Adrenal gland (tissue), 12 donors: ENCODE measurements around the gene NREP. TPM values are rescaled to one million over a fixed set of nuclear protein-coding genes. Genes with fewer than 3 reads are reported as not detected.

Source experiments
- DNase-seq, 7 donors: peaks; one replicate each; pipeline ENCODE4 v3.0.0-alpha.2; 2019 to 2020
- H3K27ac ChIP-seq, 5 donors: fragments of 200-600 bp; sonication (generic) in 4 of 5; 1 replicate in 3 of 5; 2 replicates in 2 of 5; pipeline versions ENCODE4 v1.5.1 to v1.8.0; 2016 to 2020; ENCODE audit warnings: mild to moderate bottlenecking in 1 of 5
- H3K27me3 ChIP-seq: fragments of 200-600 bp; 2 replicates; pipeline ENCODE4 v1.8.0; 2021
- H3K36me3 ChIP-seq, 2 donors: fragments of 200-600 bp; replicated peaks in 1 of 2; 1 replicate in 1 of 2; 2 replicates in 1 of 2; pipeline versions ENCODE4 v1.5.1 to v1.8.0; 2018 to 2022
- H3K4me1 ChIP-seq, 2 donors: fragments of 200-600 bp; replicated peaks in 1 of 2; 1 replicate in 1 of 2; 2 replicates in 1 of 2; pipeline versions ENCODE4 v1.5.1 to v1.8.0; 2018 to 2021
- H3K4me3 ChIP-seq, 4 donors: fragments of 200-600 bp; sonication (generic) in 3 of 4; one replicate each; pipeline ENCODE4 v1.5.1; 2016 to 2018
- H3K9me3 ChIP-seq, 3 donors: fragments of 200-600 bp; sonication (generic) in 1 of 3; replicated peaks in 1 of 3; 1 replicate in 2 of 3; 2 replicates in 1 of 3; pipeline versions ENCODE4 v1.5.1 to v1.8.0; 2016 to 2021
- POLR2A ChIP-seq, 2 donors: fragments of 450-650 bp; IDR thresholded peaks; one replicate each; pipeline ENCODE4 v1.6.1; 2017; ENCODE audit warnings: antibody characterized with exemption in 2 of 2, mild to moderate bottlenecking in 2 of 2, moderate library complexity in 1 of 2
- WGBS, 4 donors: extraction: QIAGEN DNeasy Blood & Tissue Kit in 2 of 4; methylation state at CpG; one replicate each; pipeline versions ENCODE4 v1.1.5 to v1.1.7; 2013 to 2017; 5-methylcytosine and 5-hydroxymethylcytosine counted together
- intact Hi-C, 2 donors: fragments of 100-400 bp; cut with DNase I; formaldehyde crosslinking; loops; one replicate each; pipeline versions ENCODE4 v1.14.1 to v1.15.0; 2022 to 2023
- polyA plus RNA-seq, 3 donors: library from polyadenylated mRNA; stranded (reverse); fragments of 200-250 nt in 2 of 3; fragments of 350-450 nt in 1 of 3; fragmentation: Illumina TruSeq in 1 of 3; extraction: RNeasy Lipid Tissue Mini Kit (QIAGEN cat#74804) in 1 of 3; gene quantifications; one replicate each; pipeline ENCODE4 v1.2.3, GENCODE V29; 2013 to 2014
- total RNA-seq, 9 donors: library from RNA; depleted of rRNA in 4 of 9; stranded (reverse); fragments of >200 nt in 4 of 9; fragments of 120-200 nt in 1 of 9; fragmentation: NEBNext Ultra II Directional in 1 of 9; extraction: Animal tissue kit (Norgen Biotek cat#: 25700) in 1 of 9; gene quantifications; one replicate each; pipeline versions ENCODE4 v1.1.0 to v1.2.4, GENCODE V29; 2013 to 2023
- TF ChIP-seq, protein P1 (sequence below), 6 experiments: fragments of 450-650 bp in 4 of 6; fragments of 200-600 bp in 2 of 6; sonication (generic) in 1 of 6; IDR thresholded peaks; 1 replicate in 5 of 6; 2 replicates in 1 of 6; pipeline versions ENCODE4 v1.5.1 to v1.8.0; 2016 to 2021; ENCODE audit warnings: antibody characterized with exemption in 6 of 6, mild to moderate bottlenecking in 2 of 6, moderate library complexity in 1 of 6
- donor health status: healthy with polysubstance abuse.
- donor health status: Bipolar disorder and iron deficiency.
- donor health status: DM: yes; HTN: yes; CAD: no.
- donor health status: DM: no; HTN: no; CAD: no.
- donor health status: DM: no; HTN: no; CAD: no.
- donor health status: DM: yes; HTN: yes; CAD: no.

Gene NREP
- total and polyA plus RNA-seq, 12 donors, result 11.4 to 247 (median 52.8) TPM

DNA sequence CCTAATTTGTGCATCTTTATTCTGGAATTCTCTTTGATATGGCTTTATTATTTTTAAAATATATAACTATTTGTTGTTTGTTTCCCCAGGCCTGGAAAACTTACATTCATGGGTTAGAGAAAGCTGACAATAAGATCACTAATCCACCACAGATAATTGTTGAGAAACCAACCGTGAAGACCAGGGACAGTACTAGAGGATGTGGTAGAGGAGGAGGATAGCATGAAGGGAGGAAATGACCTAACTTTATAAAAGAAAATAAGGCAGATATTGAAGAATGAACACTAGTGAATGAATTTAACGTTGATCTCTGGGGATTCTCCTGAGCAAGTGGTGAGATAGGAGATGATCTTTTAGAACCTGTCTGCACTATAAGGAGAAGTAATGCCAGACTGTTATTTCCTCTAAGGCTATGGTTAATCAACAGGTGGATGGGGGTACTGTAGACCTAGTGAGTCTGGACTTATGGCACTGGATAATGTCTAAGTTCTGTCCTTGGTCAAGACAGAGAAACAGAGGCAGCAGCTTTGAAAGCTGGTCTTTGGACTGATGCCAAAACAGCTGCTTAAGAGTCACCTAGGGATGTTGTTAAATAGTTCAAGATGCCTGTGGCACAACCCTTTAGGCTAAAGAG lies 52.4 kb downstream of the NREP start:
- TF ChIP-seq POLR2A (IDR thresholded peaks at IDR 0.05), result no peak
- TF ChIP-seq, protein P1, sequence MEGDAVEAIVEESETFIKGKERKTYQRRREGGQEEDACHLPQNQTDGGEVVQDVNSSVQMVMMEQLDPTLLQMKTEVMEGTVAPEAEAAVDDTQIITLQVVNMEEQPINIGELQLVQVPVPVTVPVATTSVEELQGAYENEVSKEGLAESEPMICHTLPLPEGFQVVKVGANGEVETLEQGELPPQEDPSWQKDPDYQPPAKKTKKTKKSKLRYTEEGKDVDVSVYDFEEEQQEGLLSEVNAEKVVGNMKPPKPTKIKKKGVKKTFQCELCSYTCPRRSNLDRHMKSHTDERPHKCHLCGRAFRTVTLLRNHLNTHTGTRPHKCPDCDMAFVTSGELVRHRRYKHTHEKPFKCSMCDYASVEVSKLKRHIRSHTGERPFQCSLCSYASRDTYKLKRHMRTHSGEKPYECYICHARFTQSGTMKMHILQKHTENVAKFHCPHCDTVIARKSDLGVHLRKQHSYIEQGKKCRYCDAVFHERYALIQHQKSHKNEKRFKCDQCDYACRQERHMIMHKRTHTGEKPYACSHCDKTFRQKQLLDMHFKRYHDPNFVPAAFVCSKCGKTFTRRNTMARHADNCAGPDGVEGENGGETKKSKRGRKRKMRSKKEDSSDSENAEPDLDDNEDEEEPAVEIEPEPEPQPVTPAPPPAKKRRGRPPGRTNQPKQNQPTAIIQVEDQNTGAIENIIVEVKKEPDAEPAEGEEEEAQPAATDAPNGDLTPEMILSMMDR (IDR thresholded peaks at IDR 0.05), result no peak
- H3K4me1 ChIP-seq, result peaks cover 10 to 11% of the 10 kb centered on the region in 2 donors
- H3K27ac ChIP-seq, result no peak overlapping the region
- DNase-seq, result no peak
- H3K9me3 ChIP-seq, result no peaks in the 10 kb centered on the region
- H3K4me3 ChIP-seq, result no peak overlapping the region
- H3K27me3 ChIP-seq, result no peaks in the 10 kb centered on the region
- H3K36me3 ChIP-seq, result no peaks in the 10 kb centered on the region
- 44 to 85% (median 45%) methylated on average over 2 of the region's 2 CpGs for WGBS, 4 donors
- intact Hi-C loops, result no loop called here

DNA sequence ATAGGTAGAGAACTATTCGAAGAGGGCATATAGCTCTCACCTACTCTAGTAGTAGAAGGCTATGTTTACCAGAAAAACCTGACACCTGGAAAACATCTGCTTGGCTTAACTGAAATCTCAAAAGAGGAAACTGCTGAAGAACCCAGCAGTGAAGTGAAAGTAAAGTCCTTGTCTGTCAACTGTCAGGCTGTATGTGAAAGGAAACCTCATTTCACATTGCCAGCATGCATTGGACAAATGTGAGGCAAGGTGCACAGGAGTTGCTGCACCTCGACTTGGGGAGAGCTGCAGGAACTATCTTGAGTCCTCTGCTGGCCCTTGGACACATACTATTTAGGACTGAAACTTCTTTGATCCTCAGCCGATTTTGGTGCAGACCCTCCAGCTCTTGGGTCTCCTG lies 53.3 kb downstream of the NREP start:
- no peak overlapping the region for H3K4me3 ChIP-seq

GRCh38 chr5:111699976-111700375 lies 57.0 kb downstream of the NREP start:
- 64 to 88% (median 82%) methylated on average over 5 to 6 of the region's 6 CpGs for WGBS, 4 donors

More for the DNA sequence above, 53.3 kb downstream of the NREP start:
- no peak for TF ChIP-seq POLR2A (IDR thresholded peaks at IDR 0.05)
- TF ChIP-seq, protein P1 (IDR thresholded peaks at IDR 0.05), result no peak
- 70 to 85% (median 80%) methylated on average over 2 to 3 of the region's 3 CpGs for WGBS, 4 donors
- no peak for DNase-seq
- Histone ChIP-seq H3K27ac (no peak overlapping the region), H3K27me3 (no peaks in the 10 kb centered on the region), H3K9me3 (no peaks in the 10 kb centered on the region), H3K36me3 (no peaks in the 10 kb centered on the region), H3K4me1 (peaks cover 10 to 11% of the 10 kb centered on the region in 2 donors)
- intact Hi-C loops, result no loop called here

DNA sequence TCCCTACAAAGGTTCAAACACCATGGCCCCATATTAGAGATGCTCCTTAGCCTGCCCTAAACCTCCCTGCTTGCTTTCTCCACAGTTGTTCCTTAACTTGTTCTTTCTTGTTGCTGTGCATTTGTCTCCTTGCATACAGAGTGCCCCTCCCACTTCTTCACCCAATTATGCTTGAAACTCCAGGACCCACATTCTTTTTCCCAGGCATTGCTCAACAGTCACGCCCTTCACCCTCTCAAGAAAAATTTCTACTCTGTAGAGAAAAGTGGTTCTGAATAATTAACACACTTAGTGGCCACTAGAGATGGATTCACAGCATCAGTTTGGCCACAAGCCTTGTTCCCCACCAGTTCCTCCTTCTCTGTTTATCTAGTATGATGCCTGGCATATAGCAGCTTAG lies 57.7 kb downstream of the NREP start:
- H3K9me3 ChIP-seq, result no peaks in the 10 kb centered on the region
- no peak for DNase-seq
- TF ChIP-seq, protein P1 (IDR thresholded peaks at IDR 0.05), result no peak
- no peak for TF ChIP-seq POLR2A (IDR thresholded peaks at IDR 0.05)
- WGBS, 4 donors, result 82 to 96% (median 87%) methylated on average over 1 of the region's 1 CpG
- H3K36me3 ChIP-seq, result no peaks in the 10 kb centered on the region
- H3K27me3 ChIP-seq, result no peaks in the 10 kb centered on the region
- intact Hi-C loops, result no loop called here
- H3K4me1 ChIP-seq, result peaks cover 3 to 11% of the 10 kb centered on the region in 2 donors
- no peak overlapping the region for H3K4me3 ChIP-seq
- no peak overlapping the region for H3K27ac ChIP-seq

More at GRCh38 chr5:111699976-111700375, 57.0 kb downstream of the NREP start:
- H3K9me3 ChIP-seq, result no peaks in the 10 kb centered on the region
- no peak for DNase-seq
- H3K27me3 ChIP-seq, result no peaks in the 10 kb centered on the region
- intact Hi-C loops, result no loop called here
- no peak overlapping the region for H3K27ac ChIP-seq
- H3K4me3 ChIP-seq, result no peak overlapping the region
- no peaks in the 10 kb centered on the region for H3K36me3 ChIP-seq
- peaks cover 3 to 11% of the 10 kb centered on the region in 2 donors for H3K4me1 ChIP-seq
- TF ChIP-seq POLR2A (IDR thresholded peaks at IDR 0.05), result no peak
- TF ChIP-seq, protein P1 (IDR thresholded peaks at IDR 0.05), result no peak
